Left lobe of liver (tissue), 2 donors: Measurements from ENCODE around the gene RBM20. TPM values are rescaled to one million over a fixed set of nuclear protein-coding genes. Genes with fewer than 3 reads are reported as not detected.

Experiments used
- ATAC-seq: fragments of 200-7000 bp; cut with Tn5 transposase; one replicate; pipeline ENCODE4 v1.9.1; 2020; ENCODE audit warnings: mild to moderate bottlenecking, moderate library complexity
- DNase-seq: peaks from one replicate; pipeline ENCODE4 v3.0.0-alpha.2; 2020; ENCODE audit warnings: low spot score
- total RNA-seq: library from RNA; stranded (reverse); gene quantifications from one replicate; pipeline ENCODE4 v1.2.1, GENCODE V29; 2021
- donor health status: DM: no; HTN: no; CAD: no; lungs with moderate emphysema.
- donor health status: DM: no; HTN: yes; CAD: no.

RBM20 gene
- total RNA-seq, 1 donor from 2014 or later = 0.33 TPM

- ATAC-seq = peak; percentile 6
- no peak for DNase-seq
Observed at GRCh38 chr10:110845192-110845755, 201.1 kb downstream of the RBM20 start.

GRCh38 chr10:110845756-110846620 is 201.9 kb downstream of the RBM20 start:
- peak; percentile 91 for DNase-seq
- peak; percentile 84 for ATAC-seq

GRCh38 chr10:110847374-110847773 is 203.2 kb downstream of the RBM20 start:
- no peak for DNase-seq

GRCh38 chr10:110848106-110848505 is 204.0 kb downstream of the RBM20 start:
- DNase-seq (no peak), ATAC-seq (no peak)

More at GRCh38 chr10:110847374-110847773, 203.2 kb downstream of the RBM20 start:
- no peak for ATAC-seq

GRCh38 chr10:110850099-110850498 is 206.0 kb downstream of the RBM20 start:
- no peak for DNase-seq
- ATAC-seq = no peak

GRCh38 chr10:110851020-110851612 is 207.0 kb downstream of the RBM20 start:
- ATAC-seq (no peak), DNase-seq (no peak)

GRCh38 chr10:110852255-110852896 is 208.2 kb downstream of the RBM20 start:
- DNase-seq = peak; percentile 84

GRCh38 chr10:110852947-110853346 is 208.8 kb downstream of the RBM20 start:
- ATAC-seq (no peak), DNase-seq (no peak)

More at GRCh38 chr10:110852255-110852896, 208.2 kb downstream of the RBM20 start:
- ATAC-seq = peak; percentile 91

GRCh38 chr10:110853921-110854605 is 209.9 kb downstream of the RBM20 start:
- DNase-seq = no peak
- no peak for ATAC-seq

GRCh38 chr10:110857265-110858171 is 213.4 kb downstream of the RBM20 start:
- peak; percentile 82 for DNase-seq
- peak; percentile 89 for ATAC-seq

- DNase-seq (no peak), ATAC-seq (peak; percentile 5)
Observed at GRCh38 chr10:110858297-110858934, 214.3 kb downstream of the RBM20 start.

GRCh38 chr10:110859206-110859972 is 215.3 kb downstream of the RBM20 start:
- DNase-seq (no peak), ATAC-seq (no peak)

GRCh38 chr10:110859973-110860376 is 215.8 kb downstream of the RBM20 start:
- ATAC-seq (peak; percentile 24), DNase-seq (no peak)

- no peak for ATAC-seq
- no peak for DNase-seq
Observed at GRCh38 chr10:110860576-110861241, 216.6 kb downstream of the RBM20 start.

- DNase-seq = no peak
- no peak for ATAC-seq
Observed at GRCh38 chr10:110861476-110861875, 217.3 kb downstream of the RBM20 start.

- ATAC-seq (no peak), DNase-seq (no peak)
Observed at GRCh38 chr10:110861930-110862649, 218.0 kb downstream of the RBM20 start.

- DNase-seq (no peak), ATAC-seq (no peak)
Observed at GRCh38 chr10:110862961-110863360, 218.8 kb downstream of the RBM20 start.
